Epithelial cell of proximal tubule (primary cell): ENCODE results near the gene MTRF1. TPM values are rescaled to one million over a fixed set of nuclear protein-coding genes. Genes with fewer than 3 reads are reported as not detected.

Experiments
- DNase-seq: peaks from one replicate; pipeline ENCODE4 v3.0.0-alpha.2; 2011; ENCODE audit warnings: low read depth
- H3K4me3 ChIP-seq: 2 replicates; pipeline ENCODE4 v1.5.1; 2011; ENCODE audit warnings: low read depth, mild to moderate bottlenecking, low read length
- CTCF ChIP-seq: conservative IDR thresholded peaks from 2 replicates; pipeline ENCODE4 v1.5.1; 2012; ENCODE audit warnings: low read depth, mild to moderate bottlenecking, low read length
- total RNA-seq: library from RNA; depleted of rRNA; stranded (reverse); fragments of >200 nt; gene quantifications from 2 replicates; pipeline ENCODE4 v1.2.3, GENCODE V29; 2015

MTRF1 gene
- total RNA-seq, 1 donor from 2014 or later: 6.9 TPM

DNA sequence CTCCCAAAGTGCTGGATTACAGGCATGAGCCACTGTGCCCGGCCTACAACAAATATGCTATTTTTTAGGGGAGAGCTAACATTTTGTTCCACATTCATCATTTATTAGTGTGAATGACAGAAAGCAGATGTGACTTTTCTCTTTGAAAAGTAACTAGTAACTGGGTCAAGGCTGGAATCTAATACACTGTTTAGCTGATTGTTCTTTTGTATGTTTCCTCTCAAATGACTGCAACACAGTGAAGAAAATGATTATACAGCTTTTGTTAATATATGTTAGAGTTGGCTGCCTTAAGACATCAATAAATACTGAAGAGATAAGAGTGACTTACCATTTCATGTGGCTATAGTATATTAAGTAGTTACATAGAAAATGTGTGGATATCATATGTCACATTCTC, 27.0 kb downstream of the MTRF1 start:
- DNase-seq: no peak
- no peak overlapping the region for H3K4me3 ChIP-seq
- TF ChIP-seq CTCF: no peak

GRCh38 chr13:41232578-41233480, 30.5 kb downstream of the MTRF1 start:
- no peak for DNase-seq
- TF ChIP-seq CTCF: no peak
- H3K4me3 ChIP-seq: no peak overlapping the region

- DNase-seq: no peak
- no peak for TF ChIP-seq CTCF
Measured at GRCh38 chr13:41231786-41232185, 31.6 kb downstream of the MTRF1 start.

GRCh38 chr13:41231025-41231677, 32.2 kb downstream of the MTRF1 start:
- H3K4me3 ChIP-seq: no peak overlapping the region
- TF ChIP-seq CTCF: no peak

More at GRCh38 chr13:41231786-41232185, 31.6 kb downstream of the MTRF1 start:
- H3K4me3 ChIP-seq: no peak overlapping the region

DNA sequence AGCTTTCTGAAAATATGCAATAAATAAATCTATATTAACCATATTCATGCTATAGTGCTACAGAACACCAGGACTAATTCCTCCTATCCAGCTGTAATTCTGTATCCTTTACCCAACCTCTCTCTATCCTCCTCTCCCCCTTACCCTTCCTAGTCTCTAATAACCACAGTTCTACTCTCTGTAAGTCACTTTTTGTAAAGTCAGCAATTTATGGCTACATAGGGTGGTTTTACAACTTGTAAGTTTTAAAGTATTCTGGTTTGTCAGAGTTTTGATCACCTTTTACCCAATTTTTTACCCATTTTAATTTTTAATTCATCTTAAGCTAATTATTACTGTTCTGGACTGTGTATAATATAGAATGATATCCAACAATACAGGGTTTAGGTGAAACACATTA, 34.0 kb downstream of the MTRF1 start:
- no peak for TF ChIP-seq CTCF

More at GRCh38 chr13:41231025-41231677, 32.2 kb downstream of the MTRF1 start:
- DNase-seq: no peak

GRCh38 chr13:41224113-41225110, 39.0 kb downstream of the MTRF1 start:
- no peak overlapping the region for H3K4me3 ChIP-seq
- DNase-seq: no peak
- TF ChIP-seq CTCF: no peak

More for the DNA sequence above, 34.0 kb downstream of the MTRF1 start:
- no peak overlapping the region for H3K4me3 ChIP-seq
- no peak for DNase-seq
